ENCODE measurements around the gene ZNF407. TPM values are rescaled to one million over a fixed set of nuclear protein-coding genes. Genes with fewer than 3 reads are reported as not detected.

ZNF407 gene
- polyA plus RNA-seq, 1 experiment, result 5.8 TPM

GRCh38 chr18:74994502-74995418 is 397.1 kb downstream of the ZNF407 start:
- Histone ChIP-seq H3K27me3 (ENCODE audit: control insufficient read depth, insufficient read depth, low read length) (no peaks in the 10 kb centered on the region), H3K9me3 (ENCODE audit: control insufficient read depth, insufficient read depth, low read length) (no peaks in the 10 kb centered on the region), H3K4me3 (ENCODE audit: low read depth, low read length) (no peak overlapping the region), H3K27ac (ENCODE audit: low read depth, low read length) (no peak overlapping the region)
- no peak for DNase-seq (ENCODE audit: low read depth, low spot score)
- ChIA-PET CTCF (no interaction called here), POLR2A (no interaction called here)
- no peak for TF ChIP-seq CTCF (IDR thresholded peaks at IDR 0.05; ENCODE audit: low read depth, low read length)

GRCh38 chr18:74995419-74995736 is 397.7 kb downstream of the ZNF407 start:
- ChIA-PET CTCF (no interaction called here), POLR2A (no interaction called here)
- no peak for DNase-seq (ENCODE audit: low read depth, low spot score)
- H3K4me3 ChIP-seq (ENCODE audit: low read depth, low read length), result no peak overlapping the region
- H3K9me3 ChIP-seq (ENCODE audit: control insufficient read depth, insufficient read depth, low read length), result no peaks in the 10 kb centered on the region
- H3K27ac ChIP-seq (ENCODE audit: low read depth, low read length), result no peak overlapping the region
- no peaks in the 10 kb centered on the region for H3K27me3 ChIP-seq (ENCODE audit: control insufficient read depth, insufficient read depth, low read length)
- TF ChIP-seq CTCF (IDR thresholded peaks at IDR 0.05; ENCODE audit: low read depth, low read length), result no peak

GRCh38 chr18:74996055-74996454 is 398.4 kb downstream of the ZNF407 start:
- Histone ChIP-seq H3K9me3 (ENCODE audit: control insufficient read depth, insufficient read depth, low read length) (no peaks in the 10 kb centered on the region), H3K4me3 (ENCODE audit: low read depth, low read length) (no peak overlapping the region), H3K27me3 (ENCODE audit: control insufficient read depth, insufficient read depth, low read length) (no peaks in the 10 kb centered on the region), H3K27ac (ENCODE audit: low read depth, low read length) (no peak overlapping the region)
- ChIA-PET POLR2A (no interaction called here), CTCF (no interaction called here)
- TF ChIP-seq CTCF (IDR thresholded peaks at IDR 0.05; ENCODE audit: low read depth, low read length), result no peak
- DNase-seq (ENCODE audit: low read depth, low spot score), result no peak

- ChIA-PET CTCF (no interaction called here), POLR2A (no interaction called here)
- Histone ChIP-seq H3K27ac (ENCODE audit: low read depth, low read length) (no peak overlapping the region), H3K4me3 (ENCODE audit: low read depth, low read length) (no peak overlapping the region), H3K27me3 (ENCODE audit: control insufficient read depth, insufficient read depth, low read length) (no peaks in the 10 kb centered on the region), H3K9me3 (ENCODE audit: control insufficient read depth, insufficient read depth, low read length) (no peaks in the 10 kb centered on the region)
- no peak for TF ChIP-seq CTCF (IDR thresholded peaks at IDR 0.05; ENCODE audit: low read depth, low read length)
- no peak for DNase-seq (ENCODE audit: low read depth, low spot score)
Observed at GRCh38 chr18:74996996-74997395, 399.3 kb downstream of the ZNF407 start.

- CTCF ChIA-PET, result no interaction called here
- H3K4me3 ChIP-seq (ENCODE audit: low read depth, low read length), result no peak overlapping the region
- POLR2A ChIA-PET, result no interaction called here
- TF ChIP-seq CTCF (IDR thresholded peaks at IDR 0.05; ENCODE audit: low read depth, low read length), result no peak
- H3K27me3 ChIP-seq (ENCODE audit: control insufficient read depth, insufficient read depth, low read length), result no peaks in the 10 kb centered on the region
- H3K27ac ChIP-seq (ENCODE audit: low read depth, low read length), result no peak overlapping the region
- no peaks in the 10 kb centered on the region for H3K9me3 ChIP-seq (ENCODE audit: control insufficient read depth, insufficient read depth, low read length)
- DNase-seq (ENCODE audit: low read depth, low spot score), result no peak
Observed at GRCh38 chr18:75000920-75001319, 403.2 kb downstream of the ZNF407 start.
